Astrocyte of the cerebellum (primary cell): ENCODE results near the gene CACNA2D3.

ENCODE experiments used
- DNase-seq: peaks from one replicate; pipeline ENCODE4 v3.0.0-alpha.2; 2011; ENCODE audit warnings: low read depth
- H3K4me3 ChIP-seq: 2 replicates; pipeline ENCODE4 v1.5.1; 2011; ENCODE audit warnings: mild to moderate bottlenecking, low read depth, low read length, moderate library complexity
- in situ Hi-C: cut with HindIII; loops from 2 replicates; pipeline ENCODE4 v1.10.0; 2017; ENCODE audit warnings: low sequenced_read_pairs
- TF ChIP-seq, protein P1 (sequence below): IDR thresholded peaks from 2 replicates; pipeline ENCODE4 v1.5.1; 2012; ENCODE audit warnings: low read length, low read depth, moderate library complexity, mild to moderate bottlenecking; ENCODE audit errors: missing control alignments

CACNA2D3 gene

DNA sequence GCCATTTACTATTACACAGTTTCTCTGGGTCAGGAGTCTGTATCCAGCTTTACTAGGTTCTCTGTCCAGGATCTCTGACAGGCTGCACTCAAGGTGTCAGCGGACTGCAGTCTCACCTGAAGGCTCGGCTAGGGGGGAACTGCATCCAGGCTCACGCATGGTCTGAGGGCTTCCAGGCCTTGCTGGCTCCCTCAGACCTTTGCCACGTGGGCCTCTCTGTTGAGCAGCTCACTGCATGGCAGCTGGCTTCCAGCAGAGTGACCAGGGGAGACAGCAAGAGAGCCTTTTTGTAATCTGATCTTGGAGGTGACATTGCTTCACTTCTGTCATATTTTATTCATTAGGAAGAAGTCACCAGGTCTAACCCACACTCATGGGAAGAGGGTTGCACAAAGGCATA, 152.3 kb downstream of the CACNA2D3 start:
- TF ChIP-seq, protein P1, sequence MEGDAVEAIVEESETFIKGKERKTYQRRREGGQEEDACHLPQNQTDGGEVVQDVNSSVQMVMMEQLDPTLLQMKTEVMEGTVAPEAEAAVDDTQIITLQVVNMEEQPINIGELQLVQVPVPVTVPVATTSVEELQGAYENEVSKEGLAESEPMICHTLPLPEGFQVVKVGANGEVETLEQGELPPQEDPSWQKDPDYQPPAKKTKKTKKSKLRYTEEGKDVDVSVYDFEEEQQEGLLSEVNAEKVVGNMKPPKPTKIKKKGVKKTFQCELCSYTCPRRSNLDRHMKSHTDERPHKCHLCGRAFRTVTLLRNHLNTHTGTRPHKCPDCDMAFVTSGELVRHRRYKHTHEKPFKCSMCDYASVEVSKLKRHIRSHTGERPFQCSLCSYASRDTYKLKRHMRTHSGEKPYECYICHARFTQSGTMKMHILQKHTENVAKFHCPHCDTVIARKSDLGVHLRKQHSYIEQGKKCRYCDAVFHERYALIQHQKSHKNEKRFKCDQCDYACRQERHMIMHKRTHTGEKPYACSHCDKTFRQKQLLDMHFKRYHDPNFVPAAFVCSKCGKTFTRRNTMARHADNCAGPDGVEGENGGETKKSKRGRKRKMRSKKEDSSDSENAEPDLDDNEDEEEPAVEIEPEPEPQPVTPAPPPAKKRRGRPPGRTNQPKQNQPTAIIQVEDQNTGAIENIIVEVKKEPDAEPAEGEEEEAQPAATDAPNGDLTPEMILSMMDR: no peak
- no peak for DNase-seq
- in situ Hi-C loops: no loop called here
- no peak overlapping the region for H3K4me3 ChIP-seq

DNA sequence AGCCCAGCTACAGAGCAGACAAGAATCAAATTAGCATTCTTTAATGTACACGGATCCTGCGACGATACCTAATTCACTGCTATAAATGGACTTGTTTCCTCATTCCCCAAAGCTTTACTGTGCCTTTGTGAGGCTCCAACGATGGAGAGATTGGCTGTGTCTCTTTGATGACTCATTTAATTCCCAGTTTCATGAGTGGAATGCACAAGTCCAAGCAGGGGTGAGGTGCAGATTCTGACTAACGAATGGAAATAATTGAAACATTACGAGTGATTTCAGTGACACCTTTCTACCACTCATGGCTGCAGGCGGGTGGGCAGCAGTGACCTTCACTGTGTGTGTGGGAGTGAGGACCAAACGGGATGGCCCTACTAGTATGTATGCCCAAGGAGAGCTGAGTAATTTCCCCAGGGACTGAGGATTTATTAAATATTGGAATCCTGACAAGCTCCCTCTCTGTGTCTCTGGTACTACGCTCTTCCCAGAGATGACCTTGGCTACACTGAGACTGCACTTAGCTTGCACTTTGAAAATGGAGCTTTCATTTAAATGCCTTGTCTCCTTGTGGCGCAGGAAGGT, 156.7 kb downstream of the CACNA2D3 start:
- no peak for DNase-seq
- TF ChIP-seq, protein P1: no peak
- H3K4me3 ChIP-seq: no peak overlapping the region
- in situ Hi-C loops: no loop called here

DNA sequence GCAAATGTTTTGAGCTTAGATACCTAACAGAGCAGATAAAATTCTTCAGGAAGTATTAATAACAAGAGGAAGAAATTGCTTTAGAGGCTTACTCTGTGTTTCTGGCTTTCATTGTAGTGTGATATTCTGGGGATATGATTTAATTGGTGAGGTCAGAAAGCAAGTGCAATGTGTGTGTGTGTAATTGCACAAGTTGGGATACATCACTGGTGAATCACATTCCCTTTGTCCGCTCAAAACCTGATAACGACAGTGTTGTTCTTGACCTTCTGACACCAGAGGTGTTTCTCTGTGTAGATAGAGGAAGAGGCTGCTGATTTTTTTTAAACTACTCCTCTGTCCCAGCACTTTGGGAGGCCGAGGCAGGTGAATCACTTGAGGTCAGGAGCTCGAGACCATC, 161.1 kb downstream of the CACNA2D3 start:
- H3K4me3 ChIP-seq: no peak overlapping the region
- TF ChIP-seq, protein P1: no peak
- no peak for DNase-seq
- in situ Hi-C loops: no loop called here

DNA sequence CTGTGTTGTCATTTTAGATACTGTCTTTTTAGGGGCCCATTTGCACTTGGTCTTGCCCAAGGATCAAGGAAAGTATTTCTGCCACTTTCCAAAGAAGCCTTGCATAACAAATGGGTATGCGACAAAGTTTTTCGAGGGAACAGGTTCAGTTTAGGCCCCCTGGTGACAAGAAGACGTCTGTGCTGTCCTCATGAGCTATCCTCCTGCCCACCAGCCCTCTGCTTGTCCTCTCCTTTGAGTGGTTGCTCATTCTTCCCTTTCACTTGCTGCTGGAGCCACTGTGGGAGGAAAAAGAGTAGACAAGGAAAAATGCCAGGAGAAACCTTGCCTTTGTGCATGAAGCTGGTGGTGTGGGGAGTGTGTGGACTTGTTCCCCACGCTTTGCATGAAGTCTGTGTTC, 171.9 kb downstream of the CACNA2D3 start:
- in situ Hi-C loops: no loop called here
- no peak for DNase-seq
- no peak overlapping the region for H3K4me3 ChIP-seq
- TF ChIP-seq, protein P1: no peak

DNA sequence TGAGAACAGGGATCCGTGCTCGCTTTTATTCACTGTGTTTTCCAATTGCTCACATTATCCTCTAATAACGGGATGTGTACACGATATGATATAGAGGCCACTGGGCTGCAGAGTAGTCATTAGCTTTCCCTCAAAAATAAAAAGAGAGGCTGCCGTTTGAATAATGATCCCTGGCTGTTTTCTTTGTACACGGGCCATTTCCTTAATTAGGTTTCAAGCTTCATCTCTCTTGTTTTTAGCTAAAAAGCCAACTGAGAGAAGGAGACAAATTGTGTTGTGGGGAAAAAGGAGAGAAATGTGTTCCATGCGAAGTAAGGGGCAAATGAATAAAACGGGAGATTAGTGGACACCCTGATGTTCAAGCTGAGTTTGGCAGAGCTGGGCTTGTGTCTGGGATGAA, 174.2 kb downstream of the CACNA2D3 start:
- in situ Hi-C loops: no loop called here
- no peak for DNase-seq
- TF ChIP-seq, protein P1: no peak
- H3K4me3 ChIP-seq: no peak overlapping the region

DNA sequence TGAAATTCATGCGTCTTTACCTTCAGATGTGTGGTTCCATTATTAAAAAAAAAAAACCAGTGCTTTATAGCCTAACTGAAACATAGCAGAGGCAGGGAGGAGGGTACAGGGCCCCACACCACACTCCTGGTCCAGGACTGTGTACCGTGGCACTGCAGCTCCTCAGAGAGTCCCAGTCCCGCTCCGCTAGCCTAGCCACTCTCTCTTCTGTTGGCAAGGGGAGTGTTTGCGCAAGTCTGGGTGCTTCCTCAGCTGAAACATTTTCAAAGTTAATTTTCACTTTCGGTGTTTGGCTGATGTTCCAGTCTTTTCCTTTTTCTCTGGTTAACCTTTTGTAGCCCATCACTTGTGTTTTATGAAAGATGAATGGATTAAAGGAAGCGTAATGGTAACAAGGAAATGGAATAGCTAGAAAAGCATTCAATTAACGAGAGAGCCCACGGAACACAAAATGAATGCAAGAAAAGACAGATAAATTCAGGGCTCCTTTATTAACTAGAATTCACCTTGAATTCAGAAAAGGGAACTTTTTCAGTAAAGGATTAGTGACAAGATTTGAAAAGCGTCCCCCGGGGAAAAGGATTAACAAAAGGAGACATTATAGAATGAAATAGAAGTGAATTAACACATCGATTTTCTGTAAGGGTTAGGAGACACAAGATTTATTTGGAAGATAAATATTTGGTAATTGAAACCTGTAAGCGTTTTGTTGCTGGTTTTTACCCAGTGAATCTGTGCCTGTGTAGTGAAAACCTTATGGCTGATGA, 177.0 kb downstream of the CACNA2D3 start:
- in situ Hi-C loops: no loop called here
- DNase-seq: no peak
- TF ChIP-seq, protein P1: no peak
- H3K4me3 ChIP-seq: no peak overlapping the region
